Measurements from ENCODE around the gene EVI5L.
A peak's percentile ranks its signal among the peaks of the same experiment; 100 is the strongest.
"Not testable (repeated sequence)": the region's sequence is repeated elsewhere in the genome, so short reads cannot be mapped to it uniquely, and the experiment has no call there.

The EVI5L gene

GRCh38 chr19:7874076-7874896 lies 44.3 kb downstream of the EVI5L start, which contains the start of gene PRR36:
Gene PRR36 (minus strand): TSS chr19:7874390. CDS start chr19:7873689, 701 bp downstream.
- DNase-seq: peak; percentile 91

- DNase-seq: no peak
Measured at GRCh38 chr19:7874897-7875273, 44.9 kb downstream of the EVI5L start.

GRCh38 chr19:7877249-7877836 lies 47.3 kb downstream of the EVI5L start:
- DNase-seq: no peak

GRCh38 chr19:7879111-7879807 lies 49.2 kb downstream of the EVI5L start:
- no peak for DNase-seq

GRCh38 chr19:7879836-7880235 lies 49.8 kb downstream of the EVI5L start:
- DNase-seq: no peak

GRCh38 chr19:7881910-7882309 lies 51.9 kb downstream of the EVI5L start:
- no peak for DNase-seq

GRCh38 chr19:7883105-7883504 lies 53.1 kb downstream of the EVI5L start:
- DNase-seq: peak; percentile 69

- no peak for DNase-seq
Measured at GRCh38 chr19:7883796-7884570, 54.0 kb downstream of the EVI5L start.

- no peak for DNase-seq
Measured at GRCh38 chr19:7885818-7886217, 55.8 kb downstream of the EVI5L start.

GRCh38 chr19:7887408-7888144 lies 57.6 kb downstream of the EVI5L start:
- DNase-seq: no peak

GRCh38 chr19:7888145-7888825 lies 58.3 kb downstream of the EVI5L start, which contains the start of gene LRRC8E:
Gene LRRC8E (plus strand): TSS chr19:7888510. CDS start chr19:7895604, 7,094 bp downstream.
- peak; percentile 47 for DNase-seq

- no peak for DNase-seq
Measured at GRCh38 chr19:7888826-7889217, 58.8 kb downstream of the EVI5L start.

- DNase-seq: not testable (repeated sequence)
Measured at GRCh38 chr19:7893362-7894101, 63.5 kb downstream of the EVI5L start.

GRCh38 chr19:7894612-7895309 lies 64.7 kb downstream of the EVI5L start:
- DNase-seq: peak; percentile 53

GRCh38 chr19:7895565-7895964 lies 65.5 kb downstream of the EVI5L start:
- no peak for DNase-seq

GRCh38 chr19:7897292-7897691 lies 67.3 kb downstream of the EVI5L start:
- DNase-seq: no peak

- no peak for DNase-seq
Measured at GRCh38 chr19:7898967-7899366, 68.9 kb downstream of the EVI5L start.

GRCh38 chr19:7899751-7900378 lies 69.8 kb downstream of the EVI5L start:
- DNase-seq: no peak

- DNase-seq: no peak
Measured at GRCh38 chr19:7900401-7900870, 70.4 kb downstream of the EVI5L start.

GRCh38 chr19:7900931-7901330 lies 70.9 kb downstream of the EVI5L start:
- DNase-seq: no peak

All from NCI-H510A (cell line).